HCT116 (cell line): ENCODE data around the gene LSAMP. TPM values are rescaled to one million over a fixed set of nuclear protein-coding genes. Genes with fewer than 3 reads are reported as not detected.

ENCODE experiments used
- ATAC-seq: fragments of 200-7000 bp; cut with Tn5 transposase; 2 replicates; pipeline ENCODE4 v1.9.1; 2020; ENCODE audit warnings: mild to moderate bottlenecking, moderate library complexity
- BruUV-seq: library from RNA; stranded (reverse); fragments of 400-500 nt; replicated peaks from 2 replicates; lab custom pipeline; 2021; lab: Mats Ljungman, UMichigan
- CTCF ChIA-PET: fragments of 300-600 bp; sonication (Branson Sonifier 250); formaldehyde crosslinking; loops from one replicate; lab custom pipeline; 2021; ENCODE audit warnings: antibody characterized with exemption; lab: Charles Lee
- POLR2A ChIA-PET: fragments of 300-600, 350-600 bp; sonication (Branson Sonifier 250); formaldehyde crosslinking; loops from one replicate; lab custom pipeline; 2021; ENCODE audit warnings: antibody characterized with exemption; lab: Charles Lee
- RAD21 ChIA-PET, 2 experiments: fragments of 300-600 bp; sonication (Branson Sonifier 250); formaldehyde crosslinking; loops; one replicate each; lab custom pipeline; 2023; ENCODE audit warnings: low total read pairs in 2 of 2; ENCODE audit not compliant: uncharacterized antibody in 2 of 2, unreplicated experiment in 2 of 2, low non-redundant PET in 1 of 2; lab: Charles Lee
- DNase-seq: peaks from one replicate; pipeline ENCODE4 v3.0.0-alpha.2; 2010; ENCODE audit warnings: low read depth, low spot score
- H2AFZ ChIP-seq: fragments of 200-600 bp; shearing (Covaris generic), sonication (generic); 2 replicates; pipeline ENCODE4 v1.6.1; 2017; ENCODE audit warnings: low read depth, mixed run types, mixed read lengths, antibody characterized with exemption, low read length; ENCODE audit not compliant: poor library complexity, severe bottlenecking
- H3K27ac ChIP-seq: 2 replicates; pipeline ENCODE4 v1.5.1; 2012; ENCODE audit warnings: low read depth, low read length
- H3K27me3 ChIP-seq: fragments of 200-600 bp; sonication (generic); 2 replicates; pipeline ENCODE4 v1.6.1; 2016; ENCODE audit warnings: mixed run types, low read length, mixed read lengths; ENCODE audit not compliant: insufficient read depth
- H3K36me3 ChIP-seq, 2 experiments: fragments of 200-500 bp in 1 of 2; fragments of 200-600 bp in 1 of 2; sonication (Bioruptor generic) in 1 of 2; sonication (generic) in 1 of 2; 2 replicates each; pipeline versions ENCODE4 v1.5.1 to v1.6.1; 2014 to 2016; ENCODE audit warnings: low read length in 2 of 2, inconsistent platforms in 1 of 2, mixed read lengths in 1 of 2, mixed run types in 1 of 2; ENCODE audit not compliant: insufficient read depth in 2 of 2, control insufficient read depth in 1 of 2
- H3K4me1 ChIP-seq, 2 experiments: fragments of 200-600 bp in 1 of 2; sonication (generic) in 1 of 2; 2 replicates each; pipeline versions ENCODE4 v1.5.1 to v1.6.1; 2012 to 2017; ENCODE audit warnings: low read length in 2 of 2, inconsistent platforms in 1 of 2, mild to moderate bottlenecking in 1 of 2, mixed read lengths in 1 of 2, mixed run types in 1 of 2, moderate library complexity in 1 of 2; ENCODE audit not compliant: insufficient read depth in 2 of 2, control insufficient read depth in 1 of 2
- H3K4me2 ChIP-seq: fragments of 200-600 bp; sonication (generic); 2 replicates; pipeline ENCODE4 v1.6.1; 2017; ENCODE audit warnings: mixed run types, low read length, mixed read lengths
- H3K4me3 ChIP-seq, 2 experiments: fragments of 200-600 bp in 1 of 2; sonication (generic) in 1 of 2; replicated peaks in 1 of 2; 2 replicates each; pipeline ENCODE4 v1.5.1; 2011 to 2016; ENCODE audit warnings: low read length in 2 of 2, control low read depth in 1 of 2, low read depth in 1 of 2, mild to moderate bottlenecking in 1 of 2, mixed read lengths in 1 of 2, mixed run types in 1 of 2
- H3K79me2 ChIP-seq: fragments of 200-600 bp; sonication (generic); 2 replicates; pipeline ENCODE4 v1.6.1; 2017; ENCODE audit warnings: mild to moderate bottlenecking, mixed run types, low read length, moderate library complexity, mixed read lengths; ENCODE audit not compliant: insufficient read depth
- H3K9ac ChIP-seq: fragments of 200-600 bp; sonication (generic); 2 replicates; pipeline ENCODE4 v1.6.1; 2016; ENCODE audit warnings: low read length, mixed read lengths
- H3K9me2 ChIP-seq: fragments of 200-600 bp; sonication (generic), shearing (Covaris generic); 2 replicates; pipeline ENCODE4 v1.6.1; 2017; ENCODE audit warnings: mixed run types, mild to moderate bottlenecking, moderate library complexity; ENCODE audit not compliant: insufficient read depth
- H3K9me3 ChIP-seq, 2 experiments: fragments of 200-500 bp in 1 of 2; fragments of 200-600 bp in 1 of 2; sonication (Bioruptor generic) in 1 of 2; sonication (generic) in 1 of 2; 2 replicates each; pipeline ENCODE4 v1.6.1; 2014 to 2017; ENCODE audit warnings: low read length in 2 of 2, mixed read lengths in 2 of 2, inconsistent platforms in 1 of 2, low read depth in 1 of 2, mild to moderate bottlenecking in 1 of 2, mixed run types in 1 of 2, moderate library complexity in 1 of 2; ENCODE audit not compliant: control insufficient read depth in 1 of 2, insufficient read depth in 1 of 2
- H4K20me1 ChIP-seq: fragments of 200-600 bp; sonication (generic), shearing (Covaris generic); 2 replicates; pipeline ENCODE4 v1.6.1; 2017; ENCODE audit warnings: mixed run types, mild to moderate bottlenecking, moderate library complexity; ENCODE audit not compliant: insufficient read depth
- ATF3 ChIP-seq: IDR thresholded peaks from 2 replicates; pipeline ENCODE4 v1.6.1; 2012
- CBX3 ChIP-seq: IDR thresholded peaks from 2 replicates; pipeline ENCODE4 v1.6.1; 2012; ENCODE audit warnings: low read depth
- EGR1 ChIP-seq: IDR thresholded peaks from 2 replicates; pipeline ENCODE4 v1.6.1; 2012; ENCODE audit warnings: low read depth
- FOSL1 ChIP-seq: IDR thresholded peaks from 2 replicates; pipeline ENCODE4 v1.6.1; 2012; ENCODE audit warnings: low read depth
- JUND ChIP-seq: IDR thresholded peaks from 2 replicates; pipeline ENCODE4 v1.6.1; 2012
- MAX ChIP-seq: IDR thresholded peaks from 2 replicates; pipeline ENCODE4 v1.6.1; 2012
- POLR2A ChIP-seq: IDR thresholded peaks from 2 replicates; pipeline ENCODE4 v1.7.0; 2011; ENCODE audit warnings: borderline replicate concordance; ENCODE audit not compliant: insufficient read depth, insufficient read length; ENCODE audit errors: extremely low read depth
- RAD21 ChIP-seq: IDR thresholded peaks from 2 replicates; pipeline ENCODE4 v1.6.1; 2012; ENCODE audit warnings: low read depth, mild to moderate bottlenecking
- SP1 ChIP-seq: IDR thresholded peaks from 2 replicates; pipeline ENCODE4 v1.6.1; 2012; ENCODE audit warnings: low read depth
- SRF ChIP-seq: IDR thresholded peaks from 2 replicates; pipeline ENCODE4 v1.6.1; 2012; ENCODE audit warnings: low read depth
- TCF7L2 ChIP-seq: IDR thresholded peaks from 2 replicates; pipeline ENCODE4 v1.7.0; 2011; ENCODE audit warnings: borderline replicate concordance, inconsistent platforms; ENCODE audit not compliant: insufficient read depth, insufficient read length; ENCODE audit errors: extremely low read depth
- ZFX ChIP-seq: fragments of 450-650 bp; IDR thresholded peaks from 2 replicates; pipeline ENCODE4 v1.6.1; 2017
- intact Hi-C: fragments of 100-400 bp; cut with micrococcal nuclease; formaldehyde crosslinking; loops from 2 replicates; pipeline ENCODE4 v1.10.0; 2022
- total RNA-seq: library from RNA; stranded (reverse); gene quantifications from one replicate; pipeline ENCODE4 v1.2.1, GENCODE V29; 2021; ENCODE audit not compliant: unreplicated experiment
- TF ChIP-seq, protein P1 (sequence below): IDR thresholded peaks from 2 replicates; pipeline ENCODE4 v1.6.1; 2012; ENCODE audit warnings: low read depth

Gene LSAMP
- total RNA-seq, 1 experiment from 2014 or later, result 0.25 TPM

GRCh38 chr3:116176974-116177555, 268.2 kb downstream of the LSAMP start:
- Histone ChIP-seq H3K4me1 (no peaks in the 10 kb centered on the region), H3K27ac (no peak overlapping the region), H3K9ac (no peak overlapping the region), H3K79me2 (no peaks in the 10 kb centered on the region), H3K27me3 (peaks cover 12% of the 10 kb centered on the region; the same call in 1 of the 2 replicates), H3K4me3 (no peak overlapping the region), H2AFZ (no peak overlapping the region), H4K20me1 (no peaks in the 10 kb centered on the region)
- ATAC-seq, result no peak
- ChIA-PET CTCF (no interaction called here), RAD21 (no interaction called here)
- intact Hi-C loops, result no loop called here
- no peak for TF ChIP-seq TCF7L2
- no peak for TF ChIP-seq FOSL1
- TF ChIP-seq ATF3, result no peak
- no peak for TF ChIP-seq EGR1
- TF ChIP-seq RAD21, result no peak
- TF ChIP-seq POLR2A, result no peak
- TF ChIP-seq CBX3, result no peak
- no peak for TF ChIP-seq JUND
- no peak for TF ChIP-seq ZFX
- no peak for TF ChIP-seq MAX
- TF ChIP-seq SP1, result no peak
- no peak for TF ChIP-seq SRF
- TF ChIP-seq, protein P1, sequence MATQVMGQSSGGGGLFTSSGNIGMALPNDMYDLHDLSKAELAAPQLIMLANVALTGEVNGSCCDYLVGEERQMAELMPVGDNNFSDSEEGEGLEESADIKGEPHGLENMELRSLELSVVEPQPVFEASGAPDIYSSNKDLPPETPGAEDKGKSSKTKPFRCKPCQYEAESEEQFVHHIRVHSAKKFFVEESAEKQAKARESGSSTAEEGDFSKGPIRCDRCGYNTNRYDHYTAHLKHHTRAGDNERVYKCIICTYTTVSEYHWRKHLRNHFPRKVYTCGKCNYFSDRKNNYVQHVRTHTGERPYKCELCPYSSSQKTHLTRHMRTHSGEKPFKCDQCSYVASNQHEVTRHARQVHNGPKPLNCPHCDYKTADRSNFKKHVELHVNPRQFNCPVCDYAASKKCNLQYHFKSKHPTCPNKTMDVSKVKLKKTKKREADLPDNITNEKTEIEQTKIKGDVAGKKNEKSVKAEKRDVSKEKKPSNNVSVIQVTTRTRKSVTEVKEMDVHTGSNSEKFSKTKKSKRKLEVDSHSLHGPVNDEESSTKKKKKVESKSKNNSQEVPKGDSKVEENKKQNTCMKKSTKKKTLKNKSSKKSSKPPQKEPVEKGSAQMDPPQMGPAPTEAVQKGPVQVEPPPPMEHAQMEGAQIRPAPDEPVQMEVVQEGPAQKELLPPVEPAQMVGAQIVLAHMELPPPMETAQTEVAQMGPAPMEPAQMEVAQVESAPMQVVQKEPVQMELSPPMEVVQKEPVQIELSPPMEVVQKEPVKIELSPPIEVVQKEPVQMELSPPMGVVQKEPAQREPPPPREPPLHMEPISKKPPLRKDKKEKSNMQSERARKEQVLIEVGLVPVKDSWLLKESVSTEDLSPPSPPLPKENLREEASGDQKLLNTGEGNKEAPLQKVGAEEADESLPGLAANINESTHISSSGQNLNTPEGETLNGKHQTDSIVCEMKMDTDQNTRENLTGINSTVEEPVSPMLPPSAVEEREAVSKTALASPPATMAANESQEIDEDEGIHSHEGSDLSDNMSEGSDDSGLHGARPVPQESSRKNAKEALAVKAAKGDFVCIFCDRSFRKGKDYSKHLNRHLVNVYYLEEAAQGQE, result no peak
- TF ChIP-seq, all 23 proteins: peak for 0
- H3K4me2 ChIP-seq, result no peak overlapping the region
- BruUV-seq, result no TSS peak
- POLR2A ChIA-PET, result no interaction called here
- DNase-seq, result no peak
- no peaks in the 10 kb centered on the region for H3K9me3 ChIP-seq
- H3K36me3 ChIP-seq, result no peaks in the 10 kb centered on the region
- no peaks in the 10 kb centered on the region for H3K9me2 ChIP-seq
